H1 (cell line): ENCODE results near the gene GCLM. TPM values are rescaled to one million over a fixed set of nuclear protein-coding genes. Genes with fewer than 3 reads are reported as not detected.

Experiments used
- CTCF ChIA-PET: fragments of 300-600 bp; sonication (Branson Sonifier 250); formaldehyde crosslinking; loops from one replicate; lab custom pipeline; 2021; ENCODE audit not compliant: partially characterized antibody; lab: Charles Lee
- POLR2A ChIA-PET: fragments of 300-600 bp; sonication (Branson Sonifier 250); formaldehyde crosslinking; loops from one replicate; lab custom pipeline; 2021; ENCODE audit warnings: inconsistent platforms; ENCODE audit not compliant: partially characterized antibody; lab: Charles Lee
- DNase-seq, 2 experiments: peaks; one replicate each; pipeline versions ENCODE4 v3.0.0 to v3.0.0-alpha.2; 2010 to 2022; ENCODE audit warnings: low spot score in 2 of 2, low read depth in 1 of 2, mixed read lengths in 1 of 2
- FAIRE-seq: peaks from 2 replicates; lab custom pipeline; 2011; peaks lifted over from hg19 to GRCh38; lab: Jason Lieb, UNC
- H2AFZ ChIP-seq: 2 replicates; pipeline ENCODE4 v1.8.1; 2012; ENCODE audit warnings: low read length, inconsistent platforms
- H2AK5ac ChIP-seq: 2 replicates; pipeline ENCODE4 v1.6.1; 2013; ENCODE audit warnings: low read depth, low read length
- H2BK120ac ChIP-seq: replicated peaks from 2 replicates; pipeline ENCODE3; 2013; ENCODE audit warnings: low read depth, low read length, inconsistent platforms
- H2BK12ac ChIP-seq: 2 replicates; pipeline ENCODE4 v1.6.1; 2013; ENCODE audit warnings: low read depth, low read length
- H2BK15ac ChIP-seq: 2 replicates; pipeline ENCODE4 v1.6.1; 2013; ENCODE audit warnings: low read length
- H2BK20ac ChIP-seq: 2 replicates; pipeline ENCODE4 v1.6.1; 2013; ENCODE audit warnings: low read length
- H2BK5ac ChIP-seq: 2 replicates; pipeline ENCODE4 v1.6.1; 2013; ENCODE audit warnings: low read depth, low read length
- H3K14ac ChIP-seq: 2 replicates; pipeline ENCODE4 v1.6.1; 2013; ENCODE audit warnings: inconsistent platforms; ENCODE audit not compliant: insufficient read length
- H3K18ac ChIP-seq: 2 replicates; pipeline ENCODE4 v1.6.1; 2013; ENCODE audit warnings: low read length; ENCODE audit errors: extremely low read depth
- H3K23ac ChIP-seq: 2 replicates; pipeline ENCODE4 v1.6.1; 2013; ENCODE audit warnings: inconsistent platforms; ENCODE audit not compliant: insufficient read length
- H3K23me2 ChIP-seq: 2 replicates; pipeline ENCODE4 v1.6.1; 2013; ENCODE audit warnings: low read depth, low read length
- H3K27ac ChIP-seq: 2 replicates; pipeline ENCODE4 v1.6.1; 2011; ENCODE audit warnings: low read depth, low read length, inconsistent platforms
- H3K27me3 ChIP-seq, 4 experiments: replicated peaks in 1 of 4; 1 replicate in 1 of 4; 2 replicates in 3 of 4; pipeline versions ENCODE4 v1.6.1 to v1.8.1; 2011 to 2013; ENCODE audit warnings: low read length in 3 of 4, mild to moderate bottlenecking in 3 of 4, inconsistent platforms in 2 of 4, mixed read lengths in 2 of 4, moderate library complexity in 1 of 4; ENCODE audit not compliant: control insufficient read depth in 3 of 4, insufficient read depth in 3 of 4; ENCODE audit errors: extremely low read depth in 1 of 4
- H3K36me3 ChIP-seq, 4 experiments: 2 replicates each; pipeline versions ENCODE4 v1.6.1 to v1.8.1; 2011 to 2013; ENCODE audit warnings: mild to moderate bottlenecking in 4 of 4, low read length in 3 of 4, moderate library complexity in 2 of 4, control low read depth in 1 of 4, inconsistent platforms in 1 of 4; ENCODE audit not compliant: insufficient read depth in 4 of 4, control insufficient read depth in 2 of 4
- H3K4ac ChIP-seq: replicated peaks from 2 replicates; pipeline ENCODE3; 2013; ENCODE audit warnings: low read length, low read depth, mixed read lengths, inconsistent platforms; ENCODE audit not compliant: insufficient read length
- H3K4me1 ChIP-seq, 4 experiments: replicated peaks in 1 of 4; 1 replicate in 1 of 4; 2 replicates in 3 of 4; pipeline versions ENCODE4 v1.6.1 to v1.8.1; 2011 to 2013; ENCODE audit warnings: low read length in 3 of 4, inconsistent platforms in 2 of 4, mixed read lengths in 1 of 4; ENCODE audit not compliant: insufficient read depth in 4 of 4, control insufficient read depth in 3 of 4
- H3K4me2 ChIP-seq, 2 experiments: 2 replicates each; pipeline versions ENCODE4 v1.6.1 to v1.8.1; 2011 to 2013; ENCODE audit warnings: low read depth in 2 of 2, low read length in 2 of 2, control low read depth in 1 of 2, inconsistent platforms in 1 of 2, mild to moderate bottlenecking in 1 of 2; ENCODE audit not compliant: insufficient read depth in 1 of 2
- H3K4me3 ChIP-seq, 4 experiments: fragments of 200-600, 300-600 bp in 1 of 4; sonication (generic), shearing (Covaris generic), sonication (Bioruptor Twin) in 1 of 4; 2 replicates each; pipeline versions ENCODE4 v1.5.1 to v1.8.1; 2011 to 2016; ENCODE audit warnings: low read length in 4 of 4, low read depth in 3 of 4, control low read depth in 2 of 4, inconsistent platforms in 2 of 4, mild to moderate bottlenecking in 2 of 4, mixed read lengths in 1 of 4, moderate library complexity in 1 of 4; ENCODE audit not compliant: insufficient read depth in 2 of 4; ENCODE audit errors: extremely low read depth in 1 of 4
- H3K56ac ChIP-seq: replicated peaks from 2 replicates; pipeline ENCODE3; 2013; ENCODE audit warnings: low read depth, mild to moderate bottlenecking, mixed read lengths, low read length, inconsistent platforms; ENCODE audit not compliant: insufficient read length
- H3K79me1 ChIP-seq: 2 replicates; pipeline ENCODE4 v1.6.1; 2013; ENCODE audit warnings: low read depth, low read length, control low read depth
- H3K79me2 ChIP-seq, 2 experiments: 2 replicates each; pipeline versions ENCODE4 v1.6.1 to v1.8.1; 2012 to 2013; ENCODE audit warnings: low read length in 2 of 2, mild to moderate bottlenecking in 2 of 2, inconsistent platforms in 1 of 2; ENCODE audit not compliant: insufficient read depth in 2 of 2, control insufficient read depth in 1 of 2
- H3K9ac ChIP-seq, 4 experiments: replicated peaks in 1 of 4; 1 replicate in 1 of 4; 2 replicates in 3 of 4; pipeline versions ENCODE4 v1.6.1 to v1.8.1; 2011 to 2013; ENCODE audit warnings: low read depth in 3 of 4, low read length in 3 of 4, control low read depth in 2 of 4, mild to moderate bottlenecking in 2 of 4, moderate library complexity in 2 of 4, inconsistent platforms in 1 of 4; ENCODE audit errors: extremely low read depth in 1 of 4
- H3K9me3 ChIP-seq, 2 experiments: 2 replicates each; pipeline versions ENCODE4 v1.6.1 to v1.8.1; 2012 to 2013; ENCODE audit warnings: mild to moderate bottlenecking in 2 of 2, moderate library complexity in 2 of 2, control low read depth in 1 of 2, inconsistent platforms in 1 of 2, low read depth in 1 of 2, low read length in 1 of 2, mixed read lengths in 1 of 2; ENCODE audit not compliant: insufficient read depth in 2 of 2
- H4K20me1 ChIP-seq, 2 experiments: replicated peaks in 1 of 2; 2 replicates each; pipeline versions ENCODE3 to v1.8.1; 2011 to 2013; ENCODE audit warnings: inconsistent platforms in 2 of 2, low read length in 2 of 2, mild to moderate bottlenecking in 1 of 2; ENCODE audit not compliant: insufficient read depth in 2 of 2, control insufficient read depth in 1 of 2
- H4K5ac ChIP-seq: 2 replicates; pipeline ENCODE4 v1.6.1; 2013; ENCODE audit warnings: low read length, low read depth, mixed read lengths, inconsistent platforms; ENCODE audit not compliant: insufficient read length
- H4K8ac ChIP-seq: 2 replicates; pipeline ENCODE4 v1.8.0; 2013; ENCODE audit warnings: mild to moderate bottlenecking, moderate library complexity, low read length, inconsistent platforms; ENCODE audit not compliant: insufficient read depth; ENCODE audit errors: extremely low read depth
- H4K91ac ChIP-seq: replicated peaks from 2 replicates; pipeline ENCODE3; 2013; ENCODE audit warnings: low read length, mixed read lengths, inconsistent platforms; ENCODE audit not compliant: insufficient read length
- TAF1 ChIP-seq: IDR thresholded peaks from 2 replicates; pipeline ENCODE4 v1.6.1; 2011; ENCODE audit warnings: mild to moderate bottlenecking, low read depth, low read length
- YY1 ChIP-seq: IDR thresholded peaks from 2 replicates; pipeline ENCODE4 v1.6.1; 2011; ENCODE audit warnings: low read depth, mild to moderate bottlenecking, low read length
- WGBS, 2 experiments: shearing (Covaris generic) in 1 of 2; methylation state at CpG; one replicate each; pipeline versions ENCODE4 v1.1.6 to v1.1.7; 2013 to 2015; ENCODE audit warnings: low lambda C conversion rate in 2 of 2, mixed read lengths in 2 of 2, inconsistent platforms in 1 of 2, low coverage in 1 of 2, missing lambda C conversion rate in 1 of 2; ENCODE audit not compliant: insufficient replicate concordance in 2 of 2, insufficient coverage in 1 of 2, insufficient read length in 1 of 2; ENCODE audit errors: extremely low coverage in 1 of 2, missing lambda C conversion rate in 1 of 2; 5-methylcytosine and 5-hydroxymethylcytosine counted together
- polyA plus RNA-seq, 7 experiments: library from polyadenylated mRNA; depleted of rRNA in 3 of 7; stranded (reverse) in 5 of 7; unstranded in 2 of 7; fragments of >200 nt in 5 of 7; fragments of 200-250 nt in 2 of 7; gene quantifications; 1 replicate in 5 of 7; 2 replicates in 1 of 7; 4 replicates in 1 of 7; pipeline versions ENCODE4 v1.2.1 to v1.2.3, GENCODE V29; 2011 to 2013; ENCODE audit warnings: missing spikeins in 2 of 7, mixed read lengths in 2 of 7
- total RNA-seq: library from RNA; stranded (reverse); fragmentation: NEBNext Ultra II Directional; extraction: Animal tissue kit (Norgen Biotek cat#: 25700); gene quantifications from 2 replicates; pipeline ENCODE4 v1.2.1, GENCODE V29; 2021

GCLM gene
- total and polyA plus RNA-seq, 2 of the 8 experiments (the other 6 are each of a cell fraction or from before 2014, with no cell fraction given) = 3.1 to 12.8 TPM

DNA sequence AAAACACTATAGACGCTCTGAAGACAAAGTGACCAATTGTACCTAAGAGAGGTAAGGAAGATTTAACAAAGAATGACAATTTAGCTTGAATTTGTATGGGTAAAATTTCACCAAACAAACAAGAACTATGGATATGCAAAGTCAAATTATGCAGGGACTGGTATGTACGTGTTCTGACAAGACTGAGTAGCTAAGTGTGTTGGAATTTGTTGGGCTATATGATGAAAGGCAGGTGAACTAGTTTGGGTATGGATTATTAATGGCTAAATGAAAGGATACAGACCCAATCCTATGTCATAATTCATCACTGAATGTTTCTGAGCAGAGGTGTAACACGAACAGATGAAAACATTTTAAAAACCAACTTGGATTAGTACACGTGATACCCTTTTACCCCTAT, 37.9 kb downstream of the GCLM start:
- no peaks in the 10 kb centered on the region for H3K9me3 ChIP-seq
- POLR2A ChIA-PET = no interaction called here
- 76% methylated on average over 4 of the region's 4 CpGs; no CpG with 5 or more reads in 1 of the 2 experiments for WGBS, 2 experiments
- H3K14ac ChIP-seq = no peak overlapping the region
- H3K4me3 ChIP-seq = no peak overlapping the region
- H2AK5ac ChIP-seq = no peak overlapping the region
- peaks cover 3 to 6% of the 10 kb centered on the region in 2 experiments for H3K79me2 ChIP-seq
- no peak overlapping the region for H3K9ac ChIP-seq
- no peak overlapping the region for H2BK20ac ChIP-seq
- H3K4me1 ChIP-seq = no peaks in the 10 kb centered on the region
- no peak overlapping the region for H2BK120ac ChIP-seq
- H3K36me3 ChIP-seq = peaks cover 17 to 73% (median 57%) of the 10 kb centered on the region in 4 experiments
- H3K27me3 ChIP-seq = no peaks in the 10 kb centered on the region
- no peak overlapping the region for H2BK12ac ChIP-seq
- CTCF ChIA-PET = no interaction called here
- no peak overlapping the region for H2BK5ac ChIP-seq
- H2BK15ac ChIP-seq = no peak overlapping the region
- H3K23me2 ChIP-seq = no peaks in the 10 kb centered on the region
- H2AFZ ChIP-seq = no peak overlapping the region
- H3K23ac ChIP-seq = no peak overlapping the region
- no peak for FAIRE-seq
- H3K79me1 ChIP-seq = no peaks in the 10 kb centered on the region
- H4K8ac ChIP-seq = no peak overlapping the region
- H3K27ac ChIP-seq = no peak overlapping the region
- H4K20me1 ChIP-seq = peaks cover 0 to 5% of the 10 kb centered on the region in 2 experiments
- no peak overlapping the region for H3K4me2 ChIP-seq
- H4K91ac ChIP-seq = no peak overlapping the region
- TF ChIP-seq TAF1 (no peak), YY1 (no peak)
- TF ChIP-seq, all 59 proteins: peak for 0
- Histone ChIP-seq H3K18ac (no peak overlapping the region), H3K4ac (no peak overlapping the region), H3K56ac (no peak overlapping the region), H4K5ac (no peak overlapping the region)
- no peak for DNase-seq
